ENCODE results near the gene C14orf132.
A peak's percentile ranks its signal among the peaks of the same experiment; 100 is the strongest.

The C14orf132 gene

DNA sequence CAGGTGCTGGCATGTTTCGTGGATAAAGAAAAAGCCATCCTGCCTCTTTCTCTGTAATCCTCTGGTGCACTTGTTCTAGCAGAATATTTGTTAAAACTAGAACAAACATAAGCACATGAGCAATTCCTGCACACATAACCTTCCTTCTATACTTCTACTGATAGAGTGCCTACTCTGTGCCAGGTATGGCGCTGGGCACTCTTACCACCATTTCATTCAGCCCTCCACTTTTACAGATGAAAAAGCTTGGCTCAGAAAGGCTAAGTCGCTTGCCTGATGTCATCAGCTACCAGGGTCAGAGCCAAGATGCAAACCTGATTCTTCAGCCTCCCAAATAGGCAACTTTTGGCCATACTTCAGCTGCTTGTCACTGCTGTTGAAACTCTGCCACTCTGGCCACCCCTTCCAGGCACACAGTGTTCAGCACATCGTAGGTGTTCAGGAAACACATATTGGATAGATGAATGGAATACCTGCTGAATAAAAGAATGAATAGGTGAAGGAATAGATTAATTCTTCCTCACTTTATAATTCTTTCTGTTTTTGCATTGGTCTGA, 10.0 kb upstream of the C14orf132 start:
- Mint-ChIP-seq H3K27me3 (peaks cover 16% of the 10 kb centered on the region), H3K4me3 (no peak overlapping the region), H3K4me1 (ENCODE audit: low read depth) (peaks cover 17% of the 10 kb centered on the region), H3K9me3 (no peaks in the 10 kb centered on the region), H3K27ac (no peak overlapping the region), H3K36me3 (ENCODE audit: low read depth) (no peaks in the 10 kb centered on the region)
- no peak for DNase-seq

DNA sequence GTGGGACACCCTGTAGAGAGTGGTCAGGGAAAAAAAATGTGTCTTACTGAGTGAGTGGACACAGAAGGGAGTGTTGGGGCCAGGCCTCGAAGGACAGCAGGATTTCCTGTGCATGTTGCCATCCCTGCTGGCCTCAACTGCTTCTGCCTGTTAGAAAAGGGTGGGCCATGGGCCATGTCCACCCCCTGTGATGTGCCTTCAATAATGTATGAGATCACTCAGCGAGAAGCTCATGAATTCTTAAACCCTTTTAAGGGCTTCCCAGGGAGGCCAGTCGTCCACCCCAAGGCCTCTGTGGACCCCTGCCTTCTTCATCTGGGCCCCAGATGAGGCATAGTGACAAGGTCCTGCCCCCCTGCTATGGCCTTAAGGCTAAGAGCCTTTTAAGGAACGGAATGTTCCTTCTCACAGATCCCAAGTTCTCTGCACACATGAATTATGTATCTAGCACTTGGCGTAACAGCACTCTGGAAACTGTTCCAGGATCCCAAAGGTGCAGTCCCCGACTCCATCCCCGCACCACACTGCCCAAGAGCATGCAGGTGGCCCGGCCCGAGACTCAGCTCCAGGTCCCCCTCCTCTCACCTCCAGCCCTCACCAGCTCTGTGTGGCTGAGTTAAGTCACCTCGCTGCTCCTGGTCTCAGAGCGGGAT, 8.9 kb upstream of the C14orf132 start:
- Mint-ChIP-seq H3K27ac (no peak overlapping the region), H3K9me3 (no peaks in the 10 kb centered on the region), H3K4me3 (no peak overlapping the region), H3K27me3 (peaks cover 16% of the 10 kb centered on the region), H3K36me3 (ENCODE audit: low read depth) (no peaks in the 10 kb centered on the region), H3K4me1 (ENCODE audit: low read depth) (peaks cover 17% of the 10 kb centered on the region)
- no peak for DNase-seq

- no peaks in the 10 kb centered on the region for H3K9me3 Mint-ChIP-seq
- peaks cover 18% of the 10 kb centered on the region for H3K4me1 Mint-ChIP-seq (ENCODE audit: low read depth)
These were observed 7.5 kb upstream of the C14orf132 start for GRCh38 chr14:96031691-96032090.

DNA sequence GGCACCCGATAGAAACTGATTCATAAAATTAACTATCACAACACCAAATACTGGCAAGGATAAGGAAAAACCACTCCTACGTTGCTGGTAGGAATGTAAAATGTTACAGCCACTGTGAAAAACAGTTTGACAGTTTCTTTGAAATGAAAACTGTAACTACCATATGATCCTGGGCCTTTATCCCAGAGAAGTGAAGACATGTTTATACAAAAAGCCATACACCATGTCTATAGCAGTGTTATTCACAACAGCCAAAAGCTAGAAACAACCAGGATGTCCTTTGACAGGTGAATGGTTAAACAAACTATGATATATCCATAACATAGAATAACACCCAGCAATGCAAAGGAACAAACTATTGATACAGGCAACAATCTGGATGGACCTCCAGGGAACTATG, 3.7 kb upstream of the C14orf132 start:
- Mint-ChIP-seq H3K27ac (no peak overlapping the region), H3K9me3 (no peaks in the 10 kb centered on the region), H3K4me1 (ENCODE audit: low read depth) (peaks cover 19% of the 10 kb centered on the region), H3K4me3 (no peak overlapping the region), H3K27me3 (peaks cover 41% of the 10 kb centered on the region), H3K36me3 (ENCODE audit: low read depth) (no peaks in the 10 kb centered on the region)
- no peak for DNase-seq

More at GRCh38 chr14:96031691-96032090, 7.5 kb upstream of the C14orf132 start:
- Mint-ChIP-seq H3K36me3 (ENCODE audit: low read depth) (no peaks in the 10 kb centered on the region), H3K4me3 (no peak overlapping the region), H3K27me3 (peaks cover 13% of the 10 kb centered on the region), H3K27ac (no peak overlapping the region)
- DNase-seq: no peak

- Mint-ChIP-seq H3K27ac (no peak overlapping the region), H3K4me1 (ENCODE audit: low read depth) (peaks cover 27% of the 10 kb centered on the region), H3K27me3 (peaks cover 52% of the 10 kb centered on the region), H3K36me3 (ENCODE audit: low read depth) (no peaks in the 10 kb centered on the region), H3K9me3 (no peaks in the 10 kb centered on the region), H3K4me3 (peak overlapping the region; percentile 79)
- no peak for DNase-seq
These were observed 1.1 kb upstream of the C14orf132 start for GRCh38 chr14:96037891-96038557.

DNA sequence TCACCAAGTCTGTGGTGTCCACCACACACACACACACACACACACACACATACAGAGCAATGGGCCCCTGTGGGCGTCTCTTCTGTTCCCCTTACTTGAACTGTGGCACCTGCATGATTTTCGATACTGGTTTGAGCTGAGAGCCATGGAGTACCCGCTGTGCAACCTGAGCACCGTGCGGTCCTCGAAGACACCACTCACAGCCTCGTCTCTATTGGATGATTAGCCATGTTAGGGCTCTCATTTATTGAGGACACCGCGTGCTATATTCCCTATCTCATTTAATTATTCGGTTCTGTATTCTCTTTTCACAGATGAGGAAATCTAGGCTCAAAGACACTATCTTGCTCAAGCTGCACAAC, 623 bp upstream of the C14orf132 start:
- Mint-ChIP-seq H3K9me3 (no peaks in the 10 kb centered on the region), H3K4me1 (ENCODE audit: low read depth) (peaks cover 27% of the 10 kb centered on the region), H3K4me3 (peak overlapping the region; percentile 79), H3K27ac (no peak overlapping the region), H3K27me3 (peaks cover 57% of the 10 kb centered on the region), H3K36me3 (ENCODE audit: low read depth) (no peaks in the 10 kb centered on the region)
- peak; percentile 33 for DNase-seq

DNA sequence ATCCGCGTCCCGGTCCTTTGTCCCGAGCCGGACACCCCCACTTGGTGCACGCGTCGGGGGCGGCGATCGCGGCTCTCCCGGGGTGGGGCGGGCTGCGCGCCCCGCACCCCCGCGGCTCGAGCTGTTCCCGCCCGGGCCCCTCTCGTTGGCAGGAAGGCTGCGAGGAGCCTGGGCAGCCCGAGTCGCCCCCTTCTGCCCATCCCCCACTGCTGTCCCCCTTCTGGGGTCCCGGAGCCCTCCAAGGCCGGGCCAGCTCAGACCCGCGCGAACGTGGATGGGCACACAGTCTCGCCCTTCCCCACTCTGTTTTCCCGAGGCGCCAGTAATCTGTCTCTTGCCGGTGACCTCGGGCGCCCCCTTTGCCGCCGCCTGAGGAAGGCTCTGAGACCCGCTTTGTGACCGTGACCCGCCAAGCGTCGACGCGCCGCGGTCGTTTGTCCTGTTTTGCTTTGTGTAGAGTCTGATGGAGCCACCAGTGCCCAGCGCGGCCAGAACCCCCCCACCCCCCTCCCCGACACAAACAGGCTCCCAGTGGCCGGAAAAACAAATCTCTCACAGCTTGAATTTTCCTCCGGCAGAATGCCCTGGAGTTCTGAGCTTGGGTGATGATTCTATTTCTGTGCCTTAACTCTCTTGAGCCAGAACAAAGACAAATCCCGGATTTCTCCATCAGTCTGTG, 610 bp downstream of the C14orf132 start:
- peak; percentile 48 for DNase-seq
- Mint-ChIP-seq H3K27me3 (peaks cover 65% of the 10 kb centered on the region), H3K4me3 (peak overlapping the region; percentile 81), H3K9me3 (no peaks in the 10 kb centered on the region), H3K27ac (peak overlapping the region; percentile 47), H3K36me3 (ENCODE audit: low read depth) (no peaks in the 10 kb centered on the region), H3K4me1 (ENCODE audit: low read depth) (peaks cover 27% of the 10 kb centered on the region)

GRCh38 chr14:96040828-96041371, 1.7 kb downstream of the C14orf132 start:
- peak overlapping the region; percentile 81 for H3K4me3 Mint-ChIP-seq
- H3K27me3 Mint-ChIP-seq: peaks cover 69% of the 10 kb centered on the region
- no peaks in the 10 kb centered on the region for H3K9me3 Mint-ChIP-seq

GRCh38 chr14:96042248-96042930, 3.2 kb downstream of the C14orf132 start:
- peaks cover 68% of the 10 kb centered on the region for H3K27me3 Mint-ChIP-seq
- H3K9me3 Mint-ChIP-seq: no peaks in the 10 kb centered on the region

More at GRCh38 chr14:96040828-96041371, 1.7 kb downstream of the C14orf132 start:
- no peaks in the 10 kb centered on the region for H3K36me3 Mint-ChIP-seq (ENCODE audit: low read depth)
- no peak overlapping the region for H3K27ac Mint-ChIP-seq
- no peak for DNase-seq
- peaks cover 25% of the 10 kb centered on the region for H3K4me1 Mint-ChIP-seq (ENCODE audit: low read depth)

GRCh38 chr14:96046630-96047029, 7.5 kb downstream of the C14orf132 start:
- Mint-ChIP-seq H3K36me3 (ENCODE audit: low read depth) (no peaks in the 10 kb centered on the region), H3K9me3 (no peaks in the 10 kb centered on the region), H3K27ac (no peak overlapping the region), H3K4me3 (no peak overlapping the region), H3K27me3 (peaks cover 30% of the 10 kb centered on the region), H3K4me1 (ENCODE audit: low read depth) (no peaks in the 10 kb centered on the region)
- DNase-seq: no peak

More at GRCh38 chr14:96042248-96042930, 3.2 kb downstream of the C14orf132 start:
- Mint-ChIP-seq H3K4me1 (ENCODE audit: low read depth) (peaks cover 24% of the 10 kb centered on the region), H3K27ac (no peak overlapping the region), H3K36me3 (ENCODE audit: low read depth) (no peaks in the 10 kb centered on the region), H3K4me3 (no peak overlapping the region)
- no peak for DNase-seq

GRCh38 chr14:96047101-96047500, 7.9 kb downstream of the C14orf132 start:
- peaks cover 25% of the 10 kb centered on the region for H3K27me3 Mint-ChIP-seq
- no peak for DNase-seq
- no peaks in the 10 kb centered on the region for H3K9me3 Mint-ChIP-seq
- no peak overlapping the region for H3K27ac Mint-ChIP-seq
- H3K36me3 Mint-ChIP-seq (ENCODE audit: low read depth): no peaks in the 10 kb centered on the region
- no peak overlapping the region for H3K4me3 Mint-ChIP-seq
- H3K4me1 Mint-ChIP-seq (ENCODE audit: low read depth): no peaks in the 10 kb centered on the region

DNA sequence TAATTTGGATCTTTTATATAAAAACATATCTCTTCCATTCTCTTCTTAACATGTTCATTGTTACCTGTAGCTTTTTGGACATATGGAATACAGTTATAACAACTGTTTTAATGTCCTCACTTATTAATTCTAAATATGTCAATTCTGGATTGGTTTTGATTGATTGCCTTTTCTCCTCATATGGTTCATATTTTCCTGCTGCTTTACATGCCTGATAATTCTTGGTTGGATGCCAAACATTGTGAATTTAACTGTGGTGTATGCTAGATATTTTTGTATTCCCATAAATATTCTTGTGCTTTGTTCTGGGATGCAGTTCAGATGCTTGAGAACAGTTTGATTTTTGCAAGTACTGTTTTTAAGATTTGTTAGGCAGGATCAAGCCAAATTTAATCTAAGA, 10.8 kb downstream of the C14orf132 start:
- no peaks in the 10 kb centered on the region for H3K4me1 Mint-ChIP-seq (ENCODE audit: low read depth)
- no peak overlapping the region for H3K27ac Mint-ChIP-seq
- H3K9me3 Mint-ChIP-seq: no peaks in the 10 kb centered on the region
- H3K36me3 Mint-ChIP-seq (ENCODE audit: low read depth): no peaks in the 10 kb centered on the region
- H3K4me3 Mint-ChIP-seq: no peak overlapping the region
- H3K27me3 Mint-ChIP-seq: peaks cover 11% of the 10 kb centered on the region
- DNase-seq: no peak

GRCh38 chr14:96050482-96050881, 11.3 kb downstream of the C14orf132 start:
- Mint-ChIP-seq H3K36me3 (ENCODE audit: low read depth) (no peaks in the 10 kb centered on the region), H3K27ac (no peak overlapping the region), H3K4me3 (no peak overlapping the region), H3K27me3 (peaks cover 8% of the 10 kb centered on the region), H3K4me1 (ENCODE audit: low read depth) (no peaks in the 10 kb centered on the region), H3K9me3 (no peaks in the 10 kb centered on the region)
- no peak for DNase-seq

DNA sequence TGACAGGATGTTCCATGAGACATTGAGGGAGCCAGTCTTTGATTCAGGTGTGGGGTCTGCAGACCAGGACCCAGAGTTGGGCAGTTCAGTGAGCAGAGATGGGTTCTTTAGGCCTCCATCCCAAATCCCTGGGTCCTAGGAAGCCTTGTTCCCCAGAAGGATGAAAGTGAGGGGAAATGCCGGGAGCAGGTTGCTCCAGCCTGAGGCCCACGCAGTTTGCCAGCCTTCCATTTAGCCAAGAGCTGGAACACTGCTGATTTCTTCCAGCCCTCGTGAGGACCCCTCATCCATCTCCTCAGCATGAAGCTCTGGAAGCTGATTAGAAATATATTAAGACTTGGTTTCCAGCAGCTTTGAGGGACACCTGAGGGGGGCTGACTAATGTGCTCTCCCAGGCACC, 12.1 kb downstream of the C14orf132 start:
- H3K4me3 Mint-ChIP-seq: no peak overlapping the region
- peaks cover 8% of the 10 kb centered on the region for H3K27me3 Mint-ChIP-seq
- DNase-seq: no peak
- no peaks in the 10 kb centered on the region for H3K36me3 Mint-ChIP-seq (ENCODE audit: low read depth)
- no peaks in the 10 kb centered on the region for H3K4me1 Mint-ChIP-seq (ENCODE audit: low read depth)
- H3K27ac Mint-ChIP-seq: no peak overlapping the region
- H3K9me3 Mint-ChIP-seq: no peaks in the 10 kb centered on the region

Data from activated T-cell treated with anti-CD3 and anti-CD28 coated beads, Interleukin-2, amount 50 U/mL, for 24 hours (primary cell).